WTC11 (cell line): Measurements from ENCODE around the gene LSP1. TPM values are rescaled to one million over a fixed set of nuclear protein-coding genes. Genes with fewer than 3 reads are reported as not detected.

Experiments used
- IRF2 ChIP-seq: sonication (generic); formaldehyde crosslinking; IDR thresholded peaks from 2 replicates; pipeline ENCODE4 v1.8.0; 2022; ENCODE audit warnings: low read depth, missing genetic modification reagents, borderline replicate concordance
- NR3C1 ChIP-seq: sonication (generic); formaldehyde crosslinking; conservative IDR thresholded peaks from 2 replicates; pipeline ENCODE4 v1.8.1; 2023; ENCODE audit warnings: low read depth, mild to moderate bottlenecking, missing genetic modification reagents
- TP53 ChIP-seq: sonication (generic); formaldehyde crosslinking; IDR thresholded peaks from 2 replicates; pipeline ENCODE4 v1.8.1; 2023; ENCODE audit warnings: mild to moderate bottlenecking, missing genetic modification reagents
- total RNA-seq: library from RNA; stranded (reverse); gene quantifications from 3 replicates; pipeline ENCODE4 v1.2.3, GENCODE V29; 2021
- TF ChIP-seq, protein P1 (sequence below): fragments of 250-450 bp; sonication (Bioruptor Pico); IDR thresholded peaks from 2 replicates; pipeline ENCODE4 v1.9.0; 2021; ENCODE audit warnings: mild to moderate bottlenecking, borderline replicate concordance
- TF ChIP-seq, protein P2 (sequence below): fragments of 200-600 bp; IDR thresholded peaks from 2 replicates; pipeline ENCODE4 v1.8.0; 2022; ENCODE audit warnings: antibody characterized with exemption
- TF ChIP-seq, protein P3 (sequence below): sonication (generic); formaldehyde crosslinking; IDR thresholded peaks from 2 replicates; pipeline ENCODE4 v1.8.1; 2022; ENCODE audit warnings: mild to moderate bottlenecking, moderate library complexity, missing genetic modification reagents
- TF ChIP-seq, protein P4 (sequence below): sonication (generic); formaldehyde crosslinking; IDR thresholded peaks from 2 replicates; pipeline ENCODE4 v1.8.0; 2022; ENCODE audit warnings: mild to moderate bottlenecking, missing genetic modification reagents
- TF ChIP-seq, protein P5 (sequence below): sonication (generic); formaldehyde crosslinking; IDR thresholded peaks from 2 replicates; pipeline ENCODE4 v1.8.1; 2023; ENCODE audit warnings: mild to moderate bottlenecking, moderate library complexity, missing genetic modification reagents
- TF ChIP-seq, protein P6 (sequence below): sonication (generic); formaldehyde crosslinking; IDR thresholded peaks from 2 replicates; pipeline ENCODE4 v1.8.1; 2022; ENCODE audit warnings: low read depth, missing genetic modification reagents, borderline replicate concordance
- TF ChIP-seq, protein P7 (sequence below): sonication (generic); formaldehyde crosslinking; conservative IDR thresholded peaks from 2 replicates; pipeline ENCODE4 v1.8.1; 2023; ENCODE audit warnings: mild to moderate bottlenecking, low read depth, missing genetic modification reagents, moderate library complexity

The LSP1 gene
- total RNA-seq, 1 experiment from 2014 or later = 0.77 TPM

DNA sequence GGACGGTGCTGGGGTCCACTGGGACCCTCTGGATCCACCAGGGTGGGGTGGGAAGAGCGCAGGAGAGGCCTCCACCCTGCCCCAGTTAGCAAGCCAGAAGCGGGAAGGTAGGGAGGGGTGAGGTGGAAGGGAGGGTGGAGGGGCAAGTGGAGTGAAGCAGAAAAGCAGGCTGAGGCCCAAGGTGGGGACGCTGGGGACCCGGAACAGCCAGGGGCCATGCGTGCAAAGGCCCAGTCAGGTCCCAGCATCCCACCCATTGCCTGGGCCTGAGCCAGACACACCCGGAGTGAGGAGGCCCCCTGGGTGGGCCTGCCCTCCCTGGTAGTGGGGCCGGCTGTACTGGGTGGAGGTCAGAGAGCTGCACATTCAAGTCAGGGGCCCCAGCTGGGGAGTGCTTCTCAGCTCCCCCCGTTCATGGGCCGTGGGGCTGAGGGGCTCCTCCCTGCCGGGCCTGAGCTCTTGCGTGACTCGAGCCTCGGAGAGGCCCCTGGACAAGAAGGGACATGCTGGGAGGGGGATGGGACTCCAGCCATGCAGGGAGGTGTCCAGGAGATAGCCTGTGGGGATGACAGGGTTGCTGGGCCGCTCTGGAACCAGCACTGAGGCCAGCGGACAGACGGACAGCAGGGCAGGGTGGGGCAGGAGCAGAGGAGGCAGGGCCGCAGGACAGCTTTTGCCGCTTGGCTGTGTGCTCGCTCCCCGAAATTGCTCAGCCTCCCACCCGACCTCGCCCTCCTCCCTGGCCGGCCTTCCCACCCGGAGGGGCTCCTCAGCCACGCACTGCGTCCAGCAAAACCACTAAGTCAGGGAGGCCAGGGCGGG, 74.4 kb downstream of the LSP1 start (continued):
- TF ChIP-seq, protein P1, sequence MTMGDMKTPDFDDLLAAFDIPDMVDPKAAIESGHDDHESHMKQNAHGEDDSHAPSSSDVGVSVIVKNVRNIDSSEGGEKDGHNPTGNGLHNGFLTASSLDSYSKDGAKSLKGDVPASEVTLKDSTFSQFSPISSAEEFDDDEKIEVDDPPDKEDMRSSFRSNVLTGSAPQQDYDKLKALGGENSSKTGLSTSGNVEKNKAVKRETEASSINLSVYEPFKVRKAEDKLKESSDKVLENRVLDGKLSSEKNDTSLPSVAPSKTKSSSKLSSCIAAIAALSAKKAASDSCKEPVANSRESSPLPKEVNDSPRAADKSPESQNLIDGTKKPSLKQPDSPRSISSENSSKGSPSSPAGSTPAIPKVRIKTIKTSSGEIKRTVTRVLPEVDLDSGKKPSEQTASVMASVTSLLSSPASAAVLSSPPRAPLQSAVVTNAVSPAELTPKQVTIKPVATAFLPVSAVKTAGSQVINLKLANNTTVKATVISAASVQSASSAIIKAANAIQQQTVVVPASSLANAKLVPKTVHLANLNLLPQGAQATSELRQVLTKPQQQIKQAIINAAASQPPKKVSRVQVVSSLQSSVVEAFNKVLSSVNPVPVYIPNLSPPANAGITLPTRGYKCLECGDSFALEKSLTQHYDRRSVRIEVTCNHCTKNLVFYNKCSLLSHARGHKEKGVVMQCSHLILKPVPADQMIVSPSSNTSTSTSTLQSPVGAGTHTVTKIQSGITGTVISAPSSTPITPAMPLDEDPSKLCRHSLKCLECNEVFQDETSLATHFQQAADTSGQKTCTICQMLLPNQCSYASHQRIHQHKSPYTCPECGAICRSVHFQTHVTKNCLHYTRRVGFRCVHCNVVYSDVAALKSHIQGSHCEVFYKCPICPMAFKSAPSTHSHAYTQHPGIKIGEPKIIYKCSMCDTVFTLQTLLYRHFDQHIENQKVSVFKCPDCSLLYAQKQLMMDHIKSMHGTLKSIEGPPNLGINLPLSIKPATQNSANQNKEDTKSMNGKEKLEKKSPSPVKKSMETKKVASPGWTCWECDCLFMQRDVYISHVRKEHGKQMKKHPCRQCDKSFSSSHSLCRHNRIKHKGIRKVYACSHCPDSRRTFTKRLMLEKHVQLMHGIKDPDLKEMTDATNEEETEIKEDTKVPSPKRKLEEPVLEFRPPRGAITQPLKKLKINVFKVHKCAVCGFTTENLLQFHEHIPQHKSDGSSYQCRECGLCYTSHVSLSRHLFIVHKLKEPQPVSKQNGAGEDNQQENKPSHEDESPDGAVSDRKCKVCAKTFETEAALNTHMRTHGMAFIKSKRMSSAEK = no peak
- TF ChIP-seq, protein P2, sequence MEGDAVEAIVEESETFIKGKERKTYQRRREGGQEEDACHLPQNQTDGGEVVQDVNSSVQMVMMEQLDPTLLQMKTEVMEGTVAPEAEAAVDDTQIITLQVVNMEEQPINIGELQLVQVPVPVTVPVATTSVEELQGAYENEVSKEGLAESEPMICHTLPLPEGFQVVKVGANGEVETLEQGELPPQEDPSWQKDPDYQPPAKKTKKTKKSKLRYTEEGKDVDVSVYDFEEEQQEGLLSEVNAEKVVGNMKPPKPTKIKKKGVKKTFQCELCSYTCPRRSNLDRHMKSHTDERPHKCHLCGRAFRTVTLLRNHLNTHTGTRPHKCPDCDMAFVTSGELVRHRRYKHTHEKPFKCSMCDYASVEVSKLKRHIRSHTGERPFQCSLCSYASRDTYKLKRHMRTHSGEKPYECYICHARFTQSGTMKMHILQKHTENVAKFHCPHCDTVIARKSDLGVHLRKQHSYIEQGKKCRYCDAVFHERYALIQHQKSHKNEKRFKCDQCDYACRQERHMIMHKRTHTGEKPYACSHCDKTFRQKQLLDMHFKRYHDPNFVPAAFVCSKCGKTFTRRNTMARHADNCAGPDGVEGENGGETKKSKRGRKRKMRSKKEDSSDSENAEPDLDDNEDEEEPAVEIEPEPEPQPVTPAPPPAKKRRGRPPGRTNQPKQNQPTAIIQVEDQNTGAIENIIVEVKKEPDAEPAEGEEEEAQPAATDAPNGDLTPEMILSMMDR = no peak
- TF ChIP-seq, protein P3, sequence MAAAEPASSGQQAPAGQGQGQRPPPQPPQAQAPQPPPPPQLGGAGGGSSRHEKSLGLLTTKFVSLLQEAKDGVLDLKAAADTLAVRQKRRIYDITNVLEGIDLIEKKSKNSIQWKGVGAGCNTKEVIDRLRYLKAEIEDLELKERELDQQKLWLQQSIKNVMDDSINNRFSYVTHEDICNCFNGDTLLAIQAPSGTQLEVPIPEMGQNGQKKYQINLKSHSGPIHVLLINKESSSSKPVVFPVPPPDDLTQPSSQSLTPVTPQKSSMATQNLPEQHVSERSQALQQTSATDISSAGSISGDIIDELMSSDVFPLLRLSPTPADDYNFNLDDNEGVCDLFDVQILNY = no peak
- TF ChIP-seq IRF2 (no peak), TP53 (CRISPR knock-in tag) (no peak), NR3C1 (CRISPR knock-in tag) (no peak)
- TF ChIP-seq, protein P4, sequence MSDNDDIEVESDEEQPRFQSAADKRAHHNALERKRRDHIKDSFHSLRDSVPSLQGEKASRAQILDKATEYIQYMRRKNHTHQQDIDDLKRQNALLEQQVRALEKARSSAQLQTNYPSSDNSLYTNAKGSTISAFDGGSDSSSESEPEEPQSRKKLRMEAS (CRISPR knock-in tag) = no peak
- TF ChIP-seq, protein P5, sequence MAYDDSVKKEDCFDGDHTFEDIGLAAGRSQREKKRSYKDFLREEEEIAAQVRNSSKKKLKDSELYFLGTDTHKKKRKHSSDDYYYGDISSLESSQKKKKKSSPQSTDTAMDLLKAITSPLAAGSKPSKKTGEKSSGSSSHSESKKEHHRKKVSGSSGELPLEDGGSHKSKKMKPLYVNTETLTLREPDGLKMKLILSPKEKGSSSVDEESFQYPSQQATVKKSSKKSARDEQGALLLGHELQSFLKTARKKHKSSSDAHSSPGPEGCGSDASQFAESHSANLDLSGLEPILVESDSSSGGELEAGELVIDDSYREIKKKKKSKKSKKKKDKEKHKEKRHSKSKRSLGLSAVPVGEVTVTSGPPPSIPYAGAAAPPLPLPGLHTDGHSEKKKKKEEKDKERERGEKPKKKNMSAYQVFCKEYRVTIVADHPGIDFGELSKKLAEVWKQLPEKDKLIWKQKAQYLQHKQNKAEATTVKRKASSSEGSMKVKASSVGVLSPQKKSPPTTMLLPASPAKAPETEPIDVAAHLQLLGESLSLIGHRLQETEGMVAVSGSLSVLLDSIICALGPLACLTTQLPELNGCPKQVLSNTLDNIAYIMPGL (CRISPR knock-in tag) = no peak
- TF ChIP-seq, protein P6, sequence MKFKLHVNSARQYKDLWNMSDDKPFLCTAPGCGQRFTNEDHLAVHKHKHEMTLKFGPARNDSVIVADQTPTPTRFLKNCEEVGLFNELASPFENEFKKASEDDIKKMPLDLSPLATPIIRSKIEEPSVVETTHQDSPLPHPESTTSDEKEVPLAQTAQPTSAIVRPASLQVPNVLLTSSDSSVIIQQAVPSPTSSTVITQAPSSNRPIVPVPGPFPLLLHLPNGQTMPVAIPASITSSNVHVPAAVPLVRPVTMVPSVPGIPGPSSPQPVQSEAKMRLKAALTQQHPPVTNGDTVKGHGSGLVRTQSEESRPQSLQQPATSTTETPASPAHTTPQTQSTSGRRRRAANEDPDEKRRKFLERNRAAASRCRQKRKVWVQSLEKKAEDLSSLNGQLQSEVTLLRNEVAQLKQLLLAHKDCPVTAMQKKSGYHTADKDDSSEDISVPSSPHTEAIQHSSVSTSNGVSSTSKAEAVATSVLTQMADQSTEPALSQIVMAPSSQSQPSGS (CRISPR knock-in tag) = no peak
- TF ChIP-seq, protein P7, sequence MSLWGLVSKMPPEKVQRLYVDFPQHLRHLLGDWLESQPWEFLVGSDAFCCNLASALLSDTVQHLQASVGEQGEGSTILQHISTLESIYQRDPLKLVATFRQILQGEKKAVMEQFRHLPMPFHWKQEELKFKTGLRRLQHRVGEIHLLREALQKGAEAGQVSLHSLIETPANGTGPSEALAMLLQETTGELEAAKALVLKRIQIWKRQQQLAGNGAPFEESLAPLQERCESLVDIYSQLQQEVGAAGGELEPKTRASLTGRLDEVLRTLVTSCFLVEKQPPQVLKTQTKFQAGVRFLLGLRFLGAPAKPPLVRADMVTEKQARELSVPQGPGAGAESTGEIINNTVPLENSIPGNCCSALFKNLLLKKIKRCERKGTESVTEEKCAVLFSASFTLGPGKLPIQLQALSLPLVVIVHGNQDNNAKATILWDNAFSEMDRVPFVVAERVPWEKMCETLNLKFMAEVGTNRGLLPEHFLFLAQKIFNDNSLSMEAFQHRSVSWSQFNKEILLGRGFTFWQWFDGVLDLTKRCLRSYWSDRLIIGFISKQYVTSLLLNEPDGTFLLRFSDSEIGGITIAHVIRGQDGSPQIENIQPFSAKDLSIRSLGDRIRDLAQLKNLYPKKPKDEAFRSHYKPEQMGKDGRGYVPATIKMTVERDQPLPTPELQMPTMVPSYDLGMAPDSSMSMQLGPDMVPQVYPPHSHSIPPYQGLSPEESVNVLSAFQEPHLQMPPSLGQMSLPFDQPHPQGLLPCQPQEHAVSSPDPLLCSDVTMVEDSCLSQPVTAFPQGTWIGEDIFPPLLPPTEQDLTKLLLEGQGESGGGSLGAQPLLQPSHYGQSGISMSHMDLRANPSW (CRISPR knock-in tag) = no peak
